Karpas-422 (cell line): ENCODE data around the gene PCYT2. TPM values are rescaled to one million over a fixed set of nuclear protein-coding genes. Genes with fewer than 3 reads are reported as not detected.
A peak's percentile ranks its signal among the peaks of the same experiment; 100 is the strongest.

Source experiments
- DNase-seq: peaks from one replicate; pipeline ENCODE4 v3.0.0-alpha.2; 2015
- H2AFZ ChIP-seq: fragments of 200-600 bp; sonication (generic); 2 replicates; pipeline ENCODE4 v1.6.1; 2014; ENCODE audit warnings: antibody characterized with exemption, low read length, mixed read lengths
- H3K27ac ChIP-seq: fragments of 200-600 bp; sonication (generic); 2 replicates; pipeline ENCODE4 v1.5.1; 2014; ENCODE audit warnings: mild to moderate bottlenecking, low read length, moderate library complexity
- H3K27me3 ChIP-seq: fragments of 200-600 bp; sonication (generic); 2 replicates; pipeline ENCODE4 v1.6.1; 2014; ENCODE audit warnings: low read length, mixed read lengths
- H3K36me3 ChIP-seq: fragments of 200-600 bp; sonication (generic); 2 replicates; pipeline ENCODE4 v1.6.1; 2014; ENCODE audit warnings: low read length, mixed read lengths; ENCODE audit not compliant: insufficient read depth
- H3K4me1 ChIP-seq: fragments of 200-600 bp; sonication (generic); 2 replicates; pipeline ENCODE4 v1.6.1; 2014; ENCODE audit warnings: mild to moderate bottlenecking, low read length, mixed read lengths
- H3K4me2 ChIP-seq: fragments of 200-600 bp; sonication (generic); 2 replicates; pipeline ENCODE4 v1.6.1; 2014; ENCODE audit warnings: low read length, low read depth, mild to moderate bottlenecking; ENCODE audit not compliant: poor library complexity, severe bottlenecking
- H3K4me3 ChIP-seq: fragments of 200-600 bp; sonication (generic); 2 replicates; pipeline ENCODE4 v1.5.1; 2014; ENCODE audit warnings: mild to moderate bottlenecking, antibody characterized with exemption, low read length, mixed read lengths
- H3K79me2 ChIP-seq: fragments of 200-600 bp; sonication (generic); 2 replicates; pipeline ENCODE4 v1.6.1; 2014; ENCODE audit warnings: mild to moderate bottlenecking, low read length, mixed read lengths
- H3K9ac ChIP-seq: fragments of 200-600 bp; sonication (generic); 2 replicates; pipeline ENCODE4 v1.6.0; 2014; ENCODE audit warnings: low read length
- H3K9me2 ChIP-seq: fragments of 200-600 bp; sonication (generic), shearing (Covaris generic); replicated peaks from 2 replicates; pipeline ENCODE4 v1.6.0; 2014; ENCODE audit warnings: mild to moderate bottlenecking, low read length, moderate library complexity; ENCODE audit not compliant: insufficient read depth
- H3K9me3 ChIP-seq: fragments of 300-700, 200-600 bp; sonication (generic); 2 replicates; pipeline ENCODE4 v1.6.1; 2014; ENCODE audit warnings: low read length, mixed read lengths
- H4K20me1 ChIP-seq: fragments of 200-600 bp; sonication (generic); 2 replicates; pipeline ENCODE4 v1.6.1; 2014; ENCODE audit warnings: mild to moderate bottlenecking, antibody characterized with exemption, low read length, low read depth; ENCODE audit not compliant: insufficient read depth
- total RNA-seq: library from RNA; depleted of rRNA; stranded (reverse); fragments of >200 nt; shearing (Covaris generic); gene quantifications from 2 replicates; pipeline ENCODE4 v1.2.3, GENCODE V29; 2014; ENCODE audit warnings: low replicate concordance

The PCYT2 gene
- total RNA-seq, 1 experiment from 2014 or later, result 20.9 TPM

DNA sequence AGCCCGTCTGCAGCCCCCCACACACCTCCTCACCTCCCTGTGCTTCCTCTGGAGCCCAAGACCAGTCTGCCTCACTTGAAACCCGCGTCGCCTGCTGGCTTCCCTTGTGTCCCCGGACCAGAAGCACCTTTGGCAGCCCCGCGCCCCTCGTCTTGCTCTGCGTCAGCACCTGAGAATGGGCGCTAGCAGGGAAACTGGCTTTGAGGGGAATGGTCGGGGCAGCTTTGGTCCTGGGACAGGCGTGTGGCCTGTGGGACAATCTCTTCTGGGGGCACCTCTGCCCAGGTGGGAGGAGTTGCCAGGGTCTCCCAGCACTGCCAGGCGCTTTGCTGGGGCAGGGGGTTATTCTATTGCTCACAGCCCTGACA lies 20.0 kb upstream of the PCYT2 start:
- no peaks in the 10 kb centered on the region for H3K9me2 ChIP-seq
- no peak overlapping the region for H3K9ac ChIP-seq
- no peaks in the 10 kb centered on the region for H3K9me3 ChIP-seq
- peaks cover 2% of the 10 kb centered on the region; the same call in 1 of the 2 replicates for H4K20me1 ChIP-seq
- DNase-seq, result no peak
- no peak overlapping the region for H3K4me3 ChIP-seq
- H3K4me2 ChIP-seq, result no peak overlapping the region
- no peaks in the 10 kb centered on the region for H3K36me3 ChIP-seq
- H3K4me1 ChIP-seq, result peaks cover 11% of the 10 kb centered on the region
- no peak overlapping the region for H3K27ac ChIP-seq
- H3K79me2 ChIP-seq, result peaks cover 10% of the 10 kb centered on the region
- H2AFZ ChIP-seq, result no peak overlapping the region
- no peaks in the 10 kb centered on the region for H3K27me3 ChIP-seq

DNA sequence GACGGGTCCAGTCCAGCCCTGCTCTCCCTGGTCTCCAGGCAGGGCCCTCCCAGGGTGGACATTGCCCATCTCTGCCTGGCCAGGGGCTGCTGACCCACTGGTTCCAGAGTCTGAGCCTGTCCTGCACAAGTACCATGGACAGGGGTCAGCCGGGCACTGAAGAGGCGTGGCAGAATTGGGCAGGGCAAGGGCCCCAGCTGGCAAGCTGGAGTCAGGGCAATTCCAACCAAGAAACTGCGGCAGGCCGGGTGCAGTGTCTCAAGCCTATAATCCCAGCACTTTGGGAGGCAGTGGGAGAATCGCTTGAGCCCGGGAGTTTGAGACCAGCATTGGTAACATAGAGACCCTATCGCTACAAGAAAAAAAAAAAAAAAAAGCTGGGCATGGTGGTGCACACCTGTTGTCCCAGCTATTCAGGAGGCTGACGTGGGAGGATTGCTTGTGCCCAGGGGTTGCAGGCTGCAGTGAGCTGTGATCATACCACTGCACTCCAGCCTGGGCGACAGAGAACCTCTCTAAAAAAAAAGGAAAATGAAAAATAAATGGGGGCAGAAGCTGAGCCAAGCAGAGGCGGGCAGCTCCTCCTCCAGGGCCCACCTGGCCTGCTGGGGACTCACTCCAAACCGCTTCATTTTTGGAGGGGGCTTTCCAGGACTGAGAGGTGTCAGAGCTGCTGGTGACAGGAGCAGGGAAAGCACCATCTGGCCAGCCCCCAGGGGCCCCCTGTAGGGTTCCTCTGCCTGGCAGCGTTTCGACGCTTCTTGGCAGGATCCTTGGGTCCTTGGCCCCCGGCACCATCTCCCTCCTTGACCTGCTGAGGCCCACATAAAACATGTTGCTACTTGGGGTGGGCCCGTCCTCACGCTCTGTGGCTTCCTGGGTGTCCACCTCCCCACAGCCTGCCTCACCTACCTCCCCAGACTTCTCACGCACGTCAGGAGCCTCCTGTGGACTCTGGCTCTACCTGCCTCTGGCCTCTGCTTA lies 19.2 kb upstream of the PCYT2 start:
- Histone ChIP-seq H3K79me2 (peaks cover 18% of the 10 kb centered on the region), H3K9ac (no peak overlapping the region), H3K27me3 (no peaks in the 10 kb centered on the region), H3K27ac (no peak overlapping the region), H3K4me1 (peaks cover 18% of the 10 kb centered on the region), H4K20me1 (peaks cover 6% of the 10 kb centered on the region; the same call in 1 of the 2 replicates), H3K9me3 (no peaks in the 10 kb centered on the region), H3K36me3 (no peaks in the 10 kb centered on the region), H3K9me2 (no peaks in the 10 kb centered on the region), H2AFZ (no peak overlapping the region), H3K4me2 (no peak overlapping the region), H3K4me3 (no peak overlapping the region)
- DNase-seq, result no peak

- H3K9me3 ChIP-seq, result no peaks in the 10 kb centered on the region
- no peaks in the 10 kb centered on the region for H3K36me3 ChIP-seq
- H3K4me1 ChIP-seq, result peaks cover 26% of the 10 kb centered on the region
- no peak overlapping the region for H2AFZ ChIP-seq
- no peak overlapping the region for H3K27ac ChIP-seq
- no peaks in the 10 kb centered on the region for H3K9me2 ChIP-seq
- no peak overlapping the region for H3K4me2 ChIP-seq
- peaks cover 12% of the 10 kb centered on the region; the same call in 1 of the 2 replicates for H4K20me1 ChIP-seq
- DNase-seq, result no peak
- peaks cover 27% of the 10 kb centered on the region for H3K79me2 ChIP-seq
- no peak overlapping the region for H3K4me3 ChIP-seq
- no peak overlapping the region for H3K9ac ChIP-seq
- H3K27me3 ChIP-seq, result no peaks in the 10 kb centered on the region
Observed at GRCh38 chr17:81929253-81930141, 18.3 kb upstream of the PCYT2 start.

- H3K9ac ChIP-seq, result peak overlapping the region; percentile 60
- peaks cover 31% of the 10 kb centered on the region for H3K4me1 ChIP-seq
- no peaks in the 10 kb centered on the region for H3K36me3 ChIP-seq
- peak overlapping the region; percentile 51 for H3K4me2 ChIP-seq
- peaks cover 17% of the 10 kb centered on the region; the same call in 1 of the 2 replicates for H4K20me1 ChIP-seq
- H3K9me3 ChIP-seq, result no peaks in the 10 kb centered on the region
- H2AFZ ChIP-seq, result no peak overlapping the region; the same call in 1 of the 2 replicates
- no peaks in the 10 kb centered on the region for H3K9me2 ChIP-seq
- DNase-seq, result no peak
- H3K27me3 ChIP-seq, result no peaks in the 10 kb centered on the region
- H3K4me3 ChIP-seq, result peak overlapping the region; percentile 59; the same call in 1 of the 2 replicates
- H3K79me2 ChIP-seq, result peaks cover 35% of the 10 kb centered on the region
- H3K27ac ChIP-seq, result no peak overlapping the region
Observed at GRCh38 chr17:81928544-81929252, 17.5 kb upstream of the PCYT2 start.

DNA sequence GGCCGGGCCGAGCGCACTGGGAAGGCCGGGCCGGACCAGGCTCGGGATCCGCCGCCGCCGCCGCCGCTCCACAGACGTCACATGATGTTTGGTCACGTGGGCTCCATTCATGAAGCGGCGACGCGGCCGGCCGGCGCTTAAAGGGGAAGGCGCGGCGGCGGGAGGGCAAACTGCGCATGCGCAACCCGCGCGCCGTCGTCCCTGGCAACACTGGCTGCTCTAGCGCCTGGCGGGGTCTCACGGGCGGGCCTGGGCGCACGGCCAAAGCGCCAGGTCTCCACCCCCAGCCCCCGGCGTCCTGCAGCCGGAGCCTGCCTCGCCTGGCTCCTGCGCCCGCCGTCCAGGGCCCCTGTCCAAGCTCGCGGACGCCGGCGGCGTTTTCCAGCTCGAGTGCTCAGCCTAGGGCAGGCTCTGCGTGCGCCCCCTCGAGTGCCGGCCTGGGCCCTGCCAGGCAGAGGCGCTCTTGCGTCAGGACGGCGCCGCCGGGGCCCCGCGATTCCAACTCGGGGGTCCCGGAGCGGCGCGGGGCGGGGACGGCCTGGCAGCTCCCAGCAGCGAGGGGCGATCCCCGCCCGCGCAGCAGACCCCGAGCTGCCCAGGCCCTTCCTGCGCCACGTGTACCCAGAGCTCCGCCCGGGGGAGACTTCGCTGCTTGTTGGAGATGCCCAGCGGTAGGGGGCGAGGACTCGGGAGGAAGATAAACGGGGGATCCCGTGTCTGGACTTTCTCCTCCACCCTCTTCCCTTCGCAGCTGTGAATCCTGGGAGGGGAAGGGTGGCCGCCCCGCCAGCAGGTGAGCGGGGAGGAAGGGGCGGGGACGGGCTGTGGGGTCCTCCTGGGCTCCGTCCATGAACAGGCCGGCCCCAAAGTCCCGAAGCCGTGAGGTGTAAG lies 16.7 kb upstream of the PCYT2 start, which contains the start of gene MAFG:
TSS of gene MAFG (minus strand) at position 83 of the 891 bp plus-strand sequence. CDS start 4,550 bp downstream, outside the sequence.
- Histone ChIP-seq H3K9ac (peak within 1 kb of the TSS; percentile 96), H3K27ac (peak within 1 kb of the TSS; percentile 69), H2AFZ (peak within 1 kb of the TSS; percentile 72; the same call in 1 of the 2 replicates), H3K27me3 (no peaks in the 10 kb centered on the region), H3K4me1 (peaks cover 31% of the 10 kb centered on the region), H3K4me2 (peak within 1 kb of the TSS; percentile 96), H3K36me3 (no peaks in the 10 kb centered on the region), H4K20me1 (peaks cover 17% of the 10 kb centered on the region; the same call in 1 of the 2 replicates), H3K9me2 (no peaks in the 10 kb centered on the region), H3K9me3 (no peaks in the 10 kb centered on the region), H3K79me2 (peaks cover 38% of the 10 kb centered on the region), H3K4me3 (peak within 1 kb of the TSS; percentile 81)
- DNase-seq, result peak; percentile 97

DNA sequence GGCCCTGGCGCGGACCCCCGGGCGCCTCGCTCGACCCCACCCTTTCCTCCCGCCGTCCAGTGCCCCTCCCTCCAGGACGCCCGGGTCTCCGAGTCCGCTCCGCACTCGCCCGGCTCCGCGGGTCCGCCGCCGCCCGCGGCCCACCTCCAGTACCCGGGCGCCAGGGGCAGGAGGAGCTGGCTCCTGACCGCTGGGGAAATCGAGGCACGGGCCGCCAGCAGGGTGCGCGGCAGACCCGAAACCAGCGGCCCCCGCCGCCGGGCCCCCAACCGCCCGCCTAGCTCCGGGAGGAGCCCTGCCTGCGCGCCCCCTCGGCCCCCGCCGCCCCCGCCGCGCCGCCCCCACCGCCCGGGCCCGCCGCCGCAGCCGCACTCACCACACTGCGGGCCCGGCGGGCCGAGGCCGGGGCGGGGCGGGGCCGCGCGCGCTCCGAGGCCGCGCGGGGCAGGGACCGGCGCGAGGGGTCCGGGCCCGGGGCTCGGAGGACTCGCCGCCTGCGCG lies 16.0 kb upstream of the PCYT2 start:
- H3K4me3 ChIP-seq, result peak overlapping the region; percentile 81
- H3K4me2 ChIP-seq, result peak overlapping the region; percentile 96
- H3K9ac ChIP-seq, result peak overlapping the region; percentile 96
- peaks cover 31% of the 10 kb centered on the region for H3K4me1 ChIP-seq
- H3K9me3 ChIP-seq, result no peaks in the 10 kb centered on the region
- H4K20me1 ChIP-seq, result peaks cover 17% of the 10 kb centered on the region; the same call in 1 of the 2 replicates
- H3K27ac ChIP-seq, result peak overlapping the region; percentile 69
- H3K9me2 ChIP-seq, result no peaks in the 10 kb centered on the region
- H3K79me2 ChIP-seq, result peaks cover 40% of the 10 kb centered on the region
- no peak for DNase-seq
- no peak overlapping the region for H2AFZ ChIP-seq
- H3K36me3 ChIP-seq, result no peaks in the 10 kb centered on the region
- no peaks in the 10 kb centered on the region for H3K27me3 ChIP-seq
